PC-3 (cell line): ENCODE measurements around the gene AIMP1. TPM values are rescaled to one million over a fixed set of nuclear protein-coding genes. Genes with fewer than 3 reads are reported as not detected.

Source experiments
- ATAC-seq: fragments of 200-7000 bp; cut with Tn5 transposase; 2 replicates; pipeline ENCODE4 v1.9.1; 2020; ENCODE audit warnings: mild to moderate bottlenecking, moderate library complexity
- BruUV-seq: library from RNA; stranded (reverse); fragments of 400-500 nt; replicated peaks from 2 replicates; lab custom pipeline; 2021; lab: Mats Ljungman, UMichigan
- CTCF ChIA-PET: fragments of 300-600 bp; sonication (Branson Sonifier 250); formaldehyde crosslinking; loops from one replicate; lab custom pipeline; 2022; ENCODE audit warnings: antibody characterized with exemption; lab: Charles Lee
- POLR2A ChIA-PET: fragments of 300-600 bp; sonication (Branson Sonifier 250); formaldehyde crosslinking; loops from one replicate; lab custom pipeline; 2022; ENCODE audit warnings: antibody characterized with exemption; ENCODE audit not compliant: unreplicated experiment; lab: Charles Lee
- DNase-seq: peaks from one replicate; pipeline ENCODE4 v3.0.0-alpha.2; 2015
- H2AFZ ChIP-seq: fragments of 300-600 bp; sonication (generic); 2 replicates; pipeline ENCODE4 v1.6.0; 2016; ENCODE audit warnings: antibody characterized with exemption, low read length
- H3F3A ChIP-seq: fragments of 300-600 bp; sonication (generic); one replicate; pipeline ENCODE4 v1.6.0; 2017; ENCODE audit warnings: antibody characterized with exemption, low read length, control low read depth, mild to moderate bottlenecking; ENCODE audit not compliant: unreplicated experiment
- H3K27ac ChIP-seq: fragments of 300-600 bp; sonication (generic); 2 replicates; pipeline ENCODE4 v1.5.1; 2016; ENCODE audit warnings: mild to moderate bottlenecking, low read length
- H3K27me3 ChIP-seq: fragments of 300-600 bp; sonication (generic); 2 replicates; pipeline ENCODE4 v1.6.1; 2016; ENCODE audit warnings: low read length, mixed read lengths
- H3K36me3 ChIP-seq: fragments of 300-600 bp; sonication (generic); 2 replicates; pipeline ENCODE4 v1.6.1; 2016; ENCODE audit warnings: low read depth, mixed run types, low read length, mixed read lengths
- H3K4me1 ChIP-seq: fragments of 300-600 bp; sonication (generic); 2 replicates; pipeline ENCODE4 v1.5.1; 2016; ENCODE audit warnings: low read length; ENCODE audit not compliant: insufficient read depth
- H3K4me2 ChIP-seq: fragments of 300-600 bp; sonication (generic); 2 replicates; pipeline ENCODE4 v1.6.0; 2016; ENCODE audit warnings: low read length
- H3K4me3 ChIP-seq: fragments of 300-600 bp; sonication (generic); 2 replicates; pipeline ENCODE4 v1.5.1; 2016; ENCODE audit warnings: mild to moderate bottlenecking, low read length, mixed read lengths
- H3K79me2 ChIP-seq: fragments of 300-600 bp; sonication (generic); 2 replicates; pipeline ENCODE4 v1.6.1; 2017; ENCODE audit warnings: low read length, mixed read lengths
- H3K9ac ChIP-seq: fragments of 300-600 bp; sonication (generic); 2 replicates; pipeline ENCODE4 v1.6.0; 2016; ENCODE audit warnings: mild to moderate bottlenecking, low read length
- H3K9me2 ChIP-seq: fragments of 300-600 bp; sonication (generic); replicated peaks from 2 replicates; pipeline ENCODE4 v1.6.1; 2016; ENCODE audit warnings: mixed run types, low read length, mixed read lengths
- H3K9me3 ChIP-seq: fragments of 300-600 bp; sonication (generic); 2 replicates; pipeline ENCODE4 v1.6.1; 2016; ENCODE audit warnings: low read length, mixed read lengths
- H4K20me1 ChIP-seq: fragments of 300-600 bp; sonication (generic); 2 replicates; pipeline ENCODE4 v1.6.1; 2016; ENCODE audit warnings: low read length, mixed read lengths
- CTCF ChIP-seq: fragments of 300-600 bp; sonication (generic); conservative IDR thresholded peaks from 2 replicates; pipeline ENCODE4 v1.5.1; 2017; ENCODE audit warnings: antibody characterized with exemption, low read depth, mild to moderate bottlenecking, low read length
- EZH2 ChIP-seq: fragments of 300-600 bp; sonication (generic); IDR thresholded peaks from one replicate; pipeline ENCODE4 v1.6.1; 2017; ENCODE audit warnings: antibody characterized with exemption, mild to moderate bottlenecking, low read length; ENCODE audit not compliant: unreplicated experiment
- EZH2phosphoT487 ChIP-seq: fragments of 300-600 bp; sonication (generic); IDR thresholded peaks from 2 replicates; pipeline ENCODE4 v1.6.1; 2018; ENCODE audit warnings: mild to moderate bottlenecking, antibody characterized with exemption, low read length, borderline replicate concordance
- intact Hi-C: fragments of 100-400 bp; cut with micrococcal nuclease; formaldehyde crosslinking; loops from 2 replicates; pipeline ENCODE4 v1.9.0; 2023
- total RNA-seq: library from RNA; depleted of rRNA; stranded (reverse); fragments of >200 nt; gene quantifications from 2 replicates; pipeline ENCODE4 v1.2.3, GENCODE V29; 2014

AIMP1 gene
- total RNA-seq, 1 experiment from 2014 or later, result 15.9 TPM

- no TSS peak for BruUV-seq
- ATAC-seq (no peak), DNase-seq (no peak)
- Histone ChIP-seq H2AFZ (no peak overlapping the region), H3K4me1 (peaks cover 9% of the 10 kb centered on the region; the same call in 1 of the 2 replicates), H3F3A (peaks cover under 1% of the 10 kb centered on the region), H3K4me3 (no peak overlapping the region), H3K36me3 (peaks cover 20% of the 10 kb centered on the region), H3K4me2 (no peak overlapping the region), H3K27me3 (no peaks in the 10 kb centered on the region), H3K27ac (no peak overlapping the region), H3K9me3 (no peaks in the 10 kb centered on the region), H3K79me2 (peaks cover 42% of the 10 kb centered on the region), H3K9me2 (no peaks in the 10 kb centered on the region), H4K20me1 (no peaks in the 10 kb centered on the region), H3K9ac (no peak overlapping the region)
- intact Hi-C loops, result no loop called here
- CTCF ChIA-PET, result no interaction called here
- TF ChIP-seq CTCF (no peak), EZH2 (no peak), EZH2phosphoT487 (no peak)
- POLR2A ChIA-PET, result no interaction called here
Measured at GRCh38 chr4:106323119-106323518, 6.8 kb downstream of the AIMP1 start.

- no peaks in the 10 kb centered on the region for H3K9me2 ChIP-seq
- DNase-seq (no peak), ATAC-seq (no peak)
- H3K4me2 ChIP-seq, result no peak overlapping the region
- 0 out of 2 replicates have a peak, but pooled peaks cover 16% of the 10 kb centered on the region for H3K79me2 ChIP-seq
- POLR2A ChIA-PET, result no interaction called here
- H3K4me1 ChIP-seq, result no peaks in the 10 kb centered on the region
- no peak for TF ChIP-seq CTCF
- TF ChIP-seq EZH2, result no peak
- TF ChIP-seq EZH2phosphoT487, result no peak
- no peaks in the 10 kb centered on the region for H3K9me3 ChIP-seq
- H3K4me3 ChIP-seq, result no peak overlapping the region
- no peak overlapping the region for H3K9ac ChIP-seq
- intact Hi-C loops, result no loop called here
- CTCF ChIA-PET, result no interaction called here
- no peaks in the 10 kb centered on the region for H4K20me1 ChIP-seq
- H3K27ac ChIP-seq, result no peak overlapping the region
- H3F3A ChIP-seq, result peaks cover 3% of the 10 kb centered on the region
- H2AFZ ChIP-seq, result no peak overlapping the region
- H3K36me3 ChIP-seq, result peaks cover 34% of the 10 kb centered on the region
- BruUV-seq, result no TSS peak
- no peaks in the 10 kb centered on the region for H3K27me3 ChIP-seq
Measured at GRCh38 chr4:106325800-106326199, 9.4 kb downstream of the AIMP1 start.

GRCh38 chr4:106329041-106329618, 12.8 kb downstream of the AIMP1 start:
- Histone ChIP-seq H3K4me2 (no peak overlapping the region), H2AFZ (no peak overlapping the region), H3K27me3 (no peaks in the 10 kb centered on the region), H3K79me2 (no peaks in the 10 kb centered on the region), H3K9ac (no peak overlapping the region), H3K4me1 (no peaks in the 10 kb centered on the region), H3F3A (peaks cover 3% of the 10 kb centered on the region), H3K27ac (no peak overlapping the region), H3K9me3 (no peaks in the 10 kb centered on the region), H4K20me1 (no peaks in the 10 kb centered on the region), H3K36me3 (peaks cover 43% of the 10 kb centered on the region), H3K9me2 (no peaks in the 10 kb centered on the region), H3K4me3 (no peak overlapping the region)
- peak; percentile 67 for TF ChIP-seq CTCF
- no peak for TF ChIP-seq EZH2phosphoT487
- peak; percentile 70 for ATAC-seq
- DNase-seq, result peak; percentile 51
- BruUV-seq, result no TSS peak
- intact Hi-C loops, result loop anchor here (1.0 kb wide), 2 partner anchors 173 to 480 kb away; no protein-coding TSS in a partner anchor
- ChIA-PET POLR2A (no interaction called here), CTCF (interaction anchor here (0.7 to 0.8 kb wide), 3 partner anchors 25 to 60 kb away, joined by 3 to 8 read pairs (median 6); no protein-coding TSS in a partner anchor)
